ENCODE data around the gene TRIO. TPM values are rescaled to one million over a fixed set of nuclear protein-coding genes. Genes with fewer than 3 reads are reported as not detected.

TRIO gene
- total and polyA plus RNA-seq, 2 of the 8 experiments (the other 6 are each of a cell fraction or from before 2014, with no cell fraction given) = 35.1 to 69.1 TPM

DNA sequence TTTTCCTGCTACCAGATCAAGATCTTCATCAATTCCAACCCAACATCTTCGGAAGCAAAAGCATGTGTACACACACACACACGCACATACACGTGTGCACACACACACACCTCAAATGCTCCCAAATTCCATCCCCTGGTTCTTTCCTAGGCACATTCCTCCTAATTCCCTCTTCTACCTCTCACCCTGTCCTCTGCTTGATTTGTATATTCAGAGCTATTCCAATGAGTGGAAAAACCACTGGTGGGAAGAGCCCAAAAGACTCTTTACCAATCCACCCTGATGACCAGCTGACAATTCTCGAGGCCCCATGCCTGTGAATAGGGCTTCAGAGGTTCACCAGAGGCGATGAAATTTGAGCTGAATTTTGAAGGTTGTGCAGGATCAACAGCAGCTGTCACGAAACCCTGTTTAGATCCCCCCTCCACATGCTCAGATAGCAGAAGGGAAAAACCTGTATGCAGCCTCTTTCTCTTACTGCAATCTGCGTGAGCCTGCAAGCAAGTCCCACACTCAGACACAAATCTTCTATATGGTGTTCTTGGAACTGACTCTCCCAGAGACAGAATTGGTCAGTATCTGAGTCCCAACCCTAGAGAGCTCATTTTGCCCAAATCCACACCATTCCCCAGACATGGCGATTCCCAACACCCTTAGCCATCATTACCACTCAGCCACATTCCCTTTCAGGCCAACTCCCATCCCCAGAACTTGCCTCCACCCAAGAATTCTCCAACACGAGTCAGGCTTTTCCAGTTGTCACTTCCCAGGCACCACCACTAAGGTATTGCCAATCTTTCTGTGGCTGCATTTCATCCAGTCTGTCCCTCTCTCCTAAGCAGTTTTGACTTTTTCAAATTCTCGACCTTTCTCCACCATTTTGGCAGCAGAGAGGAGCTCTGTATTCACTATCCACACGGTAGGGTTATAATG, 4.3 kb upstream of the TRIO start:
- no peaks in the 10 kb centered on the region for H3K9me3 ChIP-seq (ENCODE audit: insufficient read depth in 2 of 2, low read depth in 1 of 2, low read length in 1 of 2)
- 0 out of 2 replicates have a peak overlapping the region, but pooled peaks have one; percentile 72 for H2BK20ac ChIP-seq (ENCODE audit: low read length)
- H3K4ac ChIP-seq (replicated peaks; ENCODE audit: insufficient read length, low read depth, low read length) = no peak overlapping the region
- no peaks in the 10 kb centered on the region for H3K79me1 ChIP-seq (ENCODE audit: low read depth, low read length)
- no peak overlapping the region for H2AFZ ChIP-seq (ENCODE audit: low read length)
- H3K23me2 ChIP-seq (ENCODE audit: low read depth, low read length) = peaks cover 8% of the 10 kb centered on the region; the same call in 1 of the 2 replicates
- H4K5ac ChIP-seq (ENCODE audit: insufficient read length, low read depth, low read length) = no peak overlapping the region
- 91% methylated on average over 11 of the region's 11 CpGs; no CpG with 5 or more reads in 1 of the 2 experiments for WGBS, 2 experiments (ENCODE audit: extremely low coverage in 1 of 2, insufficient coverage in 1 of 2, insufficient read length in 1 of 2, insufficient replicate concordance in 2 of 2, low coverage in 1 of 2, low lambda C conversion rate in 2 of 2, missing lambda C conversion rate in 1 of 2)
- H3K14ac ChIP-seq (ENCODE audit: insufficient read length) = no peak overlapping the region
- H2BK12ac ChIP-seq (ENCODE audit: low read depth, low read length) = no peak overlapping the region; the same call in 1 of the 2 replicates
- H3K23ac ChIP-seq (ENCODE audit: insufficient read length) = no peak overlapping the region
- no peak overlapping the region for H4K8ac ChIP-seq (ENCODE audit: extremely low read depth, insufficient read depth, low read length)
- no peaks in the 10 kb centered on the region for H3K27me3 ChIP-seq (replicated peaks in 1 of 4; ENCODE audit: control insufficient read depth in 3 of 4, extremely low read depth in 1 of 4, insufficient read depth in 3 of 4, low read length in 3 of 4)
- no peak overlapping the region for H2AK5ac ChIP-seq (ENCODE audit: low read depth, low read length)
- H3K4me3 ChIP-seq (ENCODE audit: extremely low read depth in 1 of 4, insufficient read depth in 2 of 4, low read depth in 3 of 4, low read length in 4 of 4) = no peak overlapping the region
- no peak overlapping the region for H2BK120ac ChIP-seq (replicated peaks; ENCODE audit: low read depth, low read length)
- TF ChIP-seq KDM4A (IDR thresholded peaks at IDR 0.05; ENCODE audit: low read depth, low read length, severe bottlenecking) (no peak), PHF8 (conservative IDR thresholded peaks at IDR 0.05; ENCODE audit: low read depth, low read length) (no peak)
- TF ChIP-seq, protein P1, sequence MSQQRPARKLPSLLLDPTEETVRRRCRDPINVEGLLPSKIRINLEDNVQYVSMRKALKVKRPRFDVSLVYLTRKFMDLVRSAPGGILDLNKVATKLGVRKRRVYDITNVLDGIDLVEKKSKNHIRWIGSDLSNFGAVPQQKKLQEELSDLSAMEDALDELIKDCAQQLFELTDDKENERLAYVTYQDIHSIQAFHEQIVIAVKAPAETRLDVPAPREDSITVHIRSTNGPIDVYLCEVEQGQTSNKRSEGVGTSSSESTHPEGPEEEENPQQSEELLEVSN (IDR thresholded peaks at IDR 0.05) = no peak
- no peak overlapping the region for H4K91ac ChIP-seq (replicated peaks; ENCODE audit: insufficient read length, low read length)
- ChIA-PET CTCF (ENCODE audit: partially characterized antibody) (interaction anchor here (0.9 to 5.9 kb wide), 9 partner anchors 9 to 156 kb away, joined by 3 to 30 read pairs (median 4); no protein-coding TSS in a partner anchor), POLR2A (ENCODE audit: partially characterized antibody) (interaction anchor here (0.8 to 1.2 kb wide), 3 partner anchors 9 to 134 kb away, joined by 3 read pairs; no protein-coding TSS in a partner anchor)
- DNase-seq (ENCODE audit: low read depth in 1 of 2, low spot score in 2 of 2) (no peak), FAIRE-seq (no peak)
- peaks cover 0 to 2% of the 10 kb centered on the region in 2 experiments for H4K20me1 ChIP-seq (replicated peaks in 1 of 2; ENCODE audit: control insufficient read depth in 1 of 2, insufficient read depth in 2 of 2, low read length in 2 of 2)
- no peaks in the 10 kb centered on the region for H3K36me3 ChIP-seq (ENCODE audit: control insufficient read depth in 2 of 4, insufficient read depth in 4 of 4, low read length in 3 of 4)
- no peak overlapping the region for H3K27ac ChIP-seq (ENCODE audit: low read depth, low read length)
- no peak overlapping the region for H3K56ac ChIP-seq (replicated peaks; ENCODE audit: insufficient read length, low read depth, low read length)
- no peak overlapping the region for H3K9ac ChIP-seq (replicated peaks in 1 of 4; ENCODE audit: extremely low read depth in 1 of 4, low read depth in 3 of 4, low read length in 3 of 4)
- H2BK5ac ChIP-seq (ENCODE audit: low read depth, low read length) = no peak overlapping the region
- H3K4me1 ChIP-seq (replicated peaks in 1 of 4; ENCODE audit: control insufficient read depth in 3 of 4, insufficient read depth in 4 of 4, low read length in 3 of 4) = peaks cover 0 to 7% (median 0%) of the 10 kb centered on the region in 4 experiments; a peak in 1 of 7 replicates
- H3K18ac ChIP-seq (ENCODE audit: extremely low read depth, low read length) = no peak overlapping the region
- H2BK15ac ChIP-seq (ENCODE audit: low read length) = 0 out of 2 replicates have a peak overlapping the region, but pooled peaks have one; percentile 29
- no peak overlapping the region for H3K4me2 ChIP-seq (ENCODE audit: insufficient read depth in 1 of 2, low read depth in 2 of 2, low read length in 2 of 2)
- H3K79me2 ChIP-seq (ENCODE audit: control insufficient read depth in 1 of 2, insufficient read depth in 2 of 2, low read length in 2 of 2) = no peaks in the 10 kb centered on the region
